ENCODE measurements around the gene SEC61B. TPM values are rescaled to one million over a fixed set of nuclear protein-coding genes. Genes with fewer than 3 reads are reported as not detected.

SEC61B gene
- total and polyA plus RNA-seq, 12 donors, result 33.2 to 371 (median 200) TPM

- Histone ChIP-seq H3K36me3 (replicated peaks in 1 of 2) (no peaks in the 10 kb centered on the region), H3K27ac (no peak overlapping the region), H3K4me1 (replicated peaks in 1 of 2) (peaks cover 7 to 8% of the 10 kb centered on the region in 2 donors), H3K27me3 (no peaks in the 10 kb centered on the region), H3K9me3 (replicated peaks in 1 of 3) (no peaks in the 10 kb centered on the region), H3K4me3 (no peak overlapping the region)
- TF ChIP-seq POLR2A (IDR thresholded peaks at IDR 0.05) (no peak), CTCF (IDR thresholded peaks at IDR 0.05) (no peak)
- intact Hi-C loops (cut with DNase I), result no loop called here
- no peak for DNase-seq
- 96 to 100% (median 98%) methylated on average over 5 to 8 of the region's 8 CpGs for WGBS, 4 donors
Observed at GRCh38 chr9:99257723-99258389, 35.8 kb downstream of the SEC61B start.

GRCh38 chr9:99259231-99259918, 37.3 kb downstream of the SEC61B start:
- H3K4me1 ChIP-seq (replicated peaks in 1 of 2), result peaks cover 7 to 8% of the 10 kb centered on the region in 2 donors
- 8 to 32% (median 17%) methylated on average over 11 to 27 of the region's 27 CpGs for WGBS, 4 donors
- no peaks in the 10 kb centered on the region for H3K9me3 ChIP-seq (replicated peaks in 1 of 3)
- H3K27me3 ChIP-seq, result no peaks in the 10 kb centered on the region
- H3K4me3 ChIP-seq, result peak overlapping the region in 2 of 4 donors; percentile 13 to 49
- TF ChIP-seq CTCF (IDR thresholded peaks at IDR 0.05) (no peak), POLR2A (IDR thresholded peaks at IDR 0.05) (peak; percentile 25 to 87)
- intact Hi-C loops (cut with DNase I), result no loop called here
- peak overlapping the region in 4 of 5 donors; percentile 49 to 83 (median 80) for H3K27ac ChIP-seq
- no peaks in the 10 kb centered on the region for H3K36me3 ChIP-seq (replicated peaks in 1 of 2)
- peak; percentile 81 to 97 (median 94) for DNase-seq

- H3K9me3 ChIP-seq (replicated peaks in 1 of 3), result no peaks in the 10 kb centered on the region
- WGBS, 4 donors, result 87 to 98% (median 92%) methylated on average over 2 of the region's 2 CpGs
- DNase-seq, result no peak
- no peaks in the 10 kb centered on the region for H3K36me3 ChIP-seq (replicated peaks in 1 of 2)
- intact Hi-C loops (cut with DNase I), result loop anchor here in 1 of 2 donors (10.0 kb wide), 1 partner anchor 563 kb away; the partner anchor contains the start of gene NR4A3
- no peak for TF ChIP-seq CTCF (IDR thresholded peaks at IDR 0.05)
- H3K27ac ChIP-seq, result no peak overlapping the region
- H3K27me3 ChIP-seq, result no peaks in the 10 kb centered on the region
- H3K4me3 ChIP-seq, result no peak overlapping the region
- peaks cover 7 to 8% of the 10 kb centered on the region in 2 donors for H3K4me1 ChIP-seq (replicated peaks in 1 of 2)
Observed at GRCh38 chr9:99261923-99262322, 39.8 kb downstream of the SEC61B start.

- Histone ChIP-seq H3K4me3 (no peak overlapping the region), H3K4me1 (replicated peaks in 1 of 2) (peaks cover 7 to 8% of the 10 kb centered on the region in 2 donors), H3K27ac (no peak overlapping the region), H3K27me3 (no peaks in the 10 kb centered on the region), H3K36me3 (replicated peaks in 1 of 2) (no peaks in the 10 kb centered on the region), H3K9me3 (replicated peaks in 1 of 3) (no peaks in the 10 kb centered on the region)
- intact Hi-C loops (cut with DNase I), result loop anchor here in 1 of 2 donors (10.0 kb wide), 1 partner anchor 562 kb away; the partner anchor contains the start of gene NR4A3
- 84 to 88% (median 86%) methylated on average over 7 of the region's 7 CpGs for WGBS, 4 donors
- no peak for DNase-seq
- TF ChIP-seq POLR2A (IDR thresholded peaks at IDR 0.05) (no peak), CTCF (IDR thresholded peaks at IDR 0.05) (no peak)
Observed at GRCh38 chr9:99262949-99263418, 40.9 kb downstream of the SEC61B start.

Measured in adrenal gland (tissue), 12 donors.